HepG2 (cell line): ENCODE results near the gene SYT7. TPM values are rescaled to one million over a fixed set of nuclear protein-coding genes. Genes with fewer than 3 reads are reported as not detected.

Experiments
- DMTF1 ChIP-seq: sonication (generic); formaldehyde crosslinking; IDR thresholded peaks from 2 replicates; pipeline ENCODE4 v1.4.0; 2020; ENCODE audit warnings: mild to moderate bottlenecking, missing genetic modification reagents
- HNF4G ChIP-seq, 2 experiments: sonication (generic) in 1 of 2; formaldehyde crosslinking in 1 of 2; IDR thresholded peaks; 2 replicates each; pipeline versions ENCODE4 v1.4.0 to v1.6.1; 2011 to 2020; ENCODE audit warnings: borderline replicate concordance in 2 of 2, low read depth in 2 of 2, mild to moderate bottlenecking in 2 of 2, low read length in 1 of 2, missing genetic modification reagents in 1 of 2, moderate library complexity in 1 of 2
- MYPOP ChIP-seq: sonication (generic); formaldehyde crosslinking; IDR thresholded peaks from 2 replicates; pipeline ENCODE4 v1.8.1; 2023; ENCODE audit warnings: mild to moderate bottlenecking, moderate library complexity, missing genetic modification reagents
- SALL1 ChIP-seq: sonication (generic); formaldehyde crosslinking; IDR thresholded peaks from 2 replicates; pipeline ENCODE4 v1.8.0; 2022; ENCODE audit warnings: mild to moderate bottlenecking, missing genetic modification reagents
- TP53 ChIP-seq: sonication (generic); formaldehyde crosslinking; conservative IDR thresholded peaks from 2 replicates; pipeline ENCODE4 v1.4.0; 2020; ENCODE audit warnings: missing genetic modification reagents
- ZFP36 ChIP-seq: fragments of 150-350 bp; IDR thresholded peaks from 2 replicates; pipeline ENCODE4 v1.6.1; 2018; ENCODE audit warnings: borderline replicate concordance, low read length, low read depth; ENCODE audit not compliant: partially characterized antibody
- polyA plus RNA-seq, 8 experiments: library from polyadenylated mRNA; depleted of rRNA in 3 of 8; stranded (reverse) in 7 of 8; unstranded in 1 of 8; fragments of >200 nt; fragmentation: Illumina TruSeq in 4 of 8; extraction: Trizol in 4 of 8; gene quantifications; 2 replicates each; pipeline versions ENCODE4 v1.2.1 to v1.2.3, GENCODE V29; 2011 to 2016; ENCODE audit warnings: low read depth in 4 of 8, missing spikeins in 1 of 8, mixed read lengths in 1 of 8; ENCODE audit not compliant: insufficient read depth in 1 of 8
- total RNA-seq, 5 experiments: library from RNA; depleted of rRNA; stranded (reverse); fragments of >200 nt; fragmentation: Illumina TruSeq; extraction: Trizol; gene quantifications; 2 replicates each; pipeline ENCODE4 v1.2.3, GENCODE V29; 2016; ENCODE audit warnings: low read depth in 1 of 5
- TF ChIP-seq, protein P1 (sequence below): sonication (generic); formaldehyde crosslinking; IDR thresholded peaks from 2 replicates; pipeline ENCODE4 v1.5.0; 2020; ENCODE audit warnings: mild to moderate bottlenecking, missing genetic modification reagents, moderate library complexity

Gene SYT7
- total and polyA plus RNA-seq, 2 of the 13 experiments (the other 11 are each of a cell fraction or from before 2014, with no cell fraction given): 1.4 to 4.4 TPM

DNA sequence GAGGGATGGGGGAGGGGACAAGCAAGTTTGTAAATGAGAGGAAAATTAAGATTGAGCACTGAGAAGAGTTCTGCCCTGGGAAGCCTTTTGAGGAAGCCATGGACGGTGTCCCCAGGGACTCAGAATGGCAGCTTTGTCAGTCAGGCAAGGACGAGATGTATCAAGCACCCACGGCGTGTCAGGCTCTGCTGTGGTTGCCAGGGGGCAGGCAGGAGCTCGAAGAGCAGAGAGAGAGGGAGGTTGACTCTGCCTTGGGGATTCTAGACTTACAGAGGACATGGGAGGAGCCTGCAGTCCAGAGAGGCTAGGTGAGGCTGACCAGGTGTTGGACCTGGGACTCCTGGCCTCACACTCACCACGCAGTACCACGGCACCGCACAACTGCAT, 29.1 kb upstream of the SYT7 start (continued):
- TF ChIP-seq, protein P1, sequence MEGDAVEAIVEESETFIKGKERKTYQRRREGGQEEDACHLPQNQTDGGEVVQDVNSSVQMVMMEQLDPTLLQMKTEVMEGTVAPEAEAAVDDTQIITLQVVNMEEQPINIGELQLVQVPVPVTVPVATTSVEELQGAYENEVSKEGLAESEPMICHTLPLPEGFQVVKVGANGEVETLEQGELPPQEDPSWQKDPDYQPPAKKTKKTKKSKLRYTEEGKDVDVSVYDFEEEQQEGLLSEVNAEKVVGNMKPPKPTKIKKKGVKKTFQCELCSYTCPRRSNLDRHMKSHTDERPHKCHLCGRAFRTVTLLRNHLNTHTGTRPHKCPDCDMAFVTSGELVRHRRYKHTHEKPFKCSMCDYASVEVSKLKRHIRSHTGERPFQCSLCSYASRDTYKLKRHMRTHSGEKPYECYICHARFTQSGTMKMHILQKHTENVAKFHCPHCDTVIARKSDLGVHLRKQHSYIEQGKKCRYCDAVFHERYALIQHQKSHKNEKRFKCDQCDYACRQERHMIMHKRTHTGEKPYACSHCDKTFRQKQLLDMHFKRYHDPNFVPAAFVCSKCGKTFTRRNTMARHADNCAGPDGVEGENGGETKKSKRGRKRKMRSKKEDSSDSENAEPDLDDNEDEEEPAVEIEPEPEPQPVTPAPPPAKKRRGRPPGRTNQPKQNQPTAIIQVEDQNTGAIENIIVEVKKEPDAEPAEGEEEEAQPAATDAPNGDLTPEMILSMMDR (CRISPR knock-in tag): peak; percentile 61
- TF ChIP-seq ZFP36 (no peak), MYPOP (CRISPR knock-in tag) (no peak), TP53 (CRISPR knock-in tag) (no peak), SALL1 (CRISPR knock-in tag) (0 out of 2 replicates have a peak, but pooled peaks have one; percentile 15), DMTF1 (0 out of 2 replicates have a peak, but pooled peaks have one; percentile 47), HNF4G (IDR thresholded peaks at IDR 0.05; ENCODE audit: borderline replicate concordance, low read depth, low read length) (no peak), HNF4G (CRISPR knock-in tag; IDR thresholded peaks at IDR 0.05; ENCODE audit: borderline replicate concordance, low read depth) (0 out of 2 replicates have a peak, but pooled peaks have one; percentile 38)
